Ovary (tissue), 9 donors: ENCODE measurements around the gene PTHLH. TPM values are rescaled to one million over a fixed set of nuclear protein-coding genes. Genes with fewer than 3 reads are reported as not detected.

Source experiments
- DNase-seq, 5 donors: peaks; one replicate each; pipeline ENCODE4 v3.0.0-alpha.2; 2019 to 2020
- H3K27ac ChIP-seq, 2 donors: fragments of 200-600 bp; one replicate each; pipeline versions ENCODE4 v1.5.1 to v1.8.0; 2019 to 2022
- H3K27me3 ChIP-seq: fragments of 200-600 bp; one replicate; pipeline ENCODE4 v1.8.0; 2022
- H3K36me3 ChIP-seq: fragments of 200-600 bp; sonication (generic); one replicate; pipeline ENCODE4 v1.5.1; 2019
- H3K4me1 ChIP-seq: one replicate; pipeline ENCODE4 v1.8.1; 2013; ENCODE audit warnings: mild to moderate bottlenecking, moderate library complexity; ENCODE audit not compliant: insufficient read depth
- H3K4me3 ChIP-seq: fragments of 200-600 bp; sonication (generic); one replicate; pipeline ENCODE4 v1.5.1; 2017
- H3K9me3 ChIP-seq, 2 donors: fragments of 200-600 bp in 1 of 2; sonication (generic) in 1 of 2; one replicate each; pipeline versions ENCODE4 v1.5.1 to v1.8.1; 2013 to 2019; ENCODE audit warnings: mild to moderate bottlenecking in 1 of 2, moderate library complexity in 1 of 2
- CTCF ChIP-seq, 3 donors: fragments of 450-650 bp in 2 of 3; fragments of 200-600 bp in 1 of 3; IDR thresholded peaks; one replicate each; pipeline versions ENCODE4 v1.5.1 to v1.8.0; 2016 to 2022; ENCODE audit warnings: antibody characterized with exemption in 3 of 3, mild to moderate bottlenecking in 1 of 3
- EP300 ChIP-seq: sonication (generic); formaldehyde crosslinking; IDR thresholded peaks from one replicate; pipeline ENCODE4 v1.6.1; 2017; ENCODE audit warnings: antibody characterized with exemption
- POLR2A ChIP-seq: fragments of 450-650 bp; IDR thresholded peaks from one replicate; pipeline ENCODE4 v1.6.1; 2017; ENCODE audit warnings: antibody characterized with exemption, mild to moderate bottlenecking, moderate library complexity
- WGBS, 3 donors: extraction: QIAGEN DNeasy Blood & Tissue Kit in 1 of 3; methylation state at CpG; one replicate each; pipeline versions ENCODE4 v1.1.5 to v1.1.7; 2013 to 2017; 5-methylcytosine and 5-hydroxymethylcytosine counted together
- intact Hi-C, 4 donors: fragments of 100-400 bp; cut with DNase I; formaldehyde crosslinking; loops; one replicate each; pipeline versions ENCODE4 v1.11.0 to v1.15.1; 2022 to 2023
- polyA plus RNA-seq, 2 donors: library from polyadenylated mRNA; stranded (reverse); fragments of 200-250 nt in 1 of 2; fragments of 350-450 nt in 1 of 2; fragmentation: Illumina TruSeq in 1 of 2; extraction: RNeasy Lipid Tissue Mini Kit (QIAGEN cat#74804) in 1 of 2; gene quantifications; one replicate each; pipeline ENCODE4 v1.2.3, GENCODE V29; 2013 to 2014
- total RNA-seq, 7 donors: library from RNA; depleted of rRNA in 2 of 7; stranded (reverse); fragments of >200 nt in 2 of 7; fragmentation: NEBNext Ultra II Directional in 3 of 7; extraction: Animal tissue kit (Norgen Biotek cat#: 25700) in 3 of 7; gene quantifications; one replicate each; pipeline versions ENCODE4 v1.1.0 to v1.2.4, GENCODE V29; 2016 to 2023
- donor health status: DM: no; HTN: no; CAD: no; lungs with moderate emphysema.
- donor health status: DM: no; HTN: no; CAD: no.
- donor health status: Bipolar disorder and iron deficiency.
- donor health status: DM: yes; HTN: yes; CAD: no.
- donor health status: DM: no; HTN: no; CAD: no.
- donor health status: DM: yes; HTN: yes; CAD: no.

PTHLH gene
- total and polyA plus RNA-seq, 9 donors, result 0.50 to 4.3 (median 0.77) TPM

GRCh38 chr12:27951898-27952297 is 20.6 kb downstream of the PTHLH start:
- H3K9me3 ChIP-seq, result no peaks in the 10 kb centered on the region
- DNase-seq, result no peak
- TF ChIP-seq POLR2A, result no peak
- no peak for TF ChIP-seq CTCF (IDR thresholded peaks at IDR 0.05)
- no peak for TF ChIP-seq EP300
- no peak overlapping the region for H3K4me3 ChIP-seq
- no peaks in the 10 kb centered on the region for H3K27me3 ChIP-seq
- WGBS, 3 donors, result 89 to 90% (median 90%) methylated on average over 7 of the region's 7 CpGs
- H3K4me1 ChIP-seq, result no peaks in the 10 kb centered on the region
- intact Hi-C loops, result no loop called here
- no peaks in the 10 kb centered on the region for H3K36me3 ChIP-seq
- no peak overlapping the region for H3K27ac ChIP-seq

- intact Hi-C loops, result no loop called here
- no peak overlapping the region for H3K27ac ChIP-seq
Measured at GRCh38 chr12:27946421-27946820, 26.1 kb downstream of the PTHLH start.

DNA sequence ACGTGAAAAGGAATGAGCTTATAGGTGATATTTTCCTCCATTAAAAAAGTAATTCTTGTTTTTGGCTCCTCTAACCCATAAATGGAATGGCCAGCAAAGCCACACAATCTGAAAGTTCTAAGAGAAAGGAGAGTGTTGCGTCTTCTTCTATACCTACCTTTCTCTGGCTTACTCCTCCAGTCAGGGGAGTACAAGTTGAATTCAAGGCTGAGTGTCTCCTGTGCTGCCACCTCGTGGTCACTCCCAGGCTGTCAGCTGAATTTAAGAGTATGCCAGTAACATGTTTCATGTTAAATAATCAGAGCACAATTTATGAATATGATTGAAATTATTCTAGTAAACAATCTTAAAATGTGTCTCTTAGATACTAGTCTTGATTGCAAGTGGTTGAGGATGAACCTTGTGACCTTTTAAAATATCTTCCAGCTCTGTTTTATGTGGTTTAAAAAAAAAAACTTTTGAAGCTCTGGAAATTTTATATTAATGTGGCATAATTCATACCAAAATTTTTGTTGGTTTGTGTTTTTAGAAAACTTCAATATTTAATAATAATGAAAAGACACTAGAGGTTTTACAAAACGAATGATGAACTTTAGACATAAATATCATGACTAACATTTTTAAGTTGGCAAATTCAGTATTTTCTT is 31.7 kb downstream of the PTHLH start:
- TF ChIP-seq POLR2A (no peak), CTCF (IDR thresholded peaks at IDR 0.05) (peak in 2 of 3 donors; percentile 30 to 64)
- H3K36me3 ChIP-seq, result no peaks in the 10 kb centered on the region
- no peaks in the 10 kb centered on the region for H3K4me1 ChIP-seq
- H3K9me3 ChIP-seq, result no peaks in the 10 kb centered on the region
- DNase-seq, result peak; percentile 20 to 77 (median 66)
- no peaks in the 10 kb centered on the region for H3K27me3 ChIP-seq
- H3K4me3 ChIP-seq, result no peak overlapping the region
- intact Hi-C loops, result loop anchor here in 1 of 4 donors (5.0 kb wide), 1 partner anchor 209 kb away; no protein-coding TSS in a partner anchor
- H3K27ac ChIP-seq, result no peak overlapping the region
- 34 to 42% (median 38%) methylated on average over 4 of the region's 4 CpGs for WGBS, 3 donors

More at GRCh38 chr12:27946421-27946820, 26.1 kb downstream of the PTHLH start:
- Histone ChIP-seq H3K4me1 (no peaks in the 10 kb centered on the region), H3K27me3 (no peaks in the 10 kb centered on the region), H3K4me3 (no peak overlapping the region), H3K9me3 (no peaks in the 10 kb centered on the region), H3K36me3 (no peaks in the 10 kb centered on the region)
- DNase-seq, result no peak
- no peak for TF ChIP-seq EP300
- TF ChIP-seq POLR2A, result no peak
- no peak for TF ChIP-seq CTCF (IDR thresholded peaks at IDR 0.05)
- WGBS, 3 donors, result 18 to 33% (median 20%) methylated on average over 1 of the region's 1 CpG

GRCh38 chr12:27940245-27940644 is 32.3 kb downstream of the PTHLH start:
- Histone ChIP-seq H3K27me3 (no peaks in the 10 kb centered on the region), H3K27ac (no peak overlapping the region), H3K36me3 (no peaks in the 10 kb centered on the region), H3K4me1 (no peaks in the 10 kb centered on the region), H3K9me3 (no peaks in the 10 kb centered on the region), H3K4me3 (no peak overlapping the region)
- DNase-seq, result no peak
- 94 to 99% (median 96%) methylated on average over 4 of the region's 4 CpGs for WGBS, 3 donors
- intact Hi-C loops, result loop anchor here in 1 of 4 donors (5.0 kb wide), 1 partner anchor 208 kb away; no protein-coding TSS in a partner anchor
- no peak for TF ChIP-seq EP300
- TF ChIP-seq POLR2A, result no peak
- no peak for TF ChIP-seq CTCF (IDR thresholded peaks at IDR 0.05)
